Duodenal mucosa (tissue), 2 donors: ENCODE results near the gene ACAN.

Experiments
- H3K27ac ChIP-seq: one replicate; pipeline ENCODE4 v1.7.0; 2013; ENCODE audit warnings: low read depth, low read length
- H3K27me3 ChIP-seq, 2 donors: one replicate each; pipeline ENCODE4 v1.7.0; 2013; ENCODE audit warnings: low read length in 2 of 2, control low read depth in 1 of 2; ENCODE audit not compliant: insufficient read depth in 2 of 2, control insufficient read depth in 1 of 2
- H3K36me3 ChIP-seq, 2 donors: one replicate each; pipeline ENCODE4 v1.7.0; 2013; ENCODE audit warnings: low read length in 2 of 2, control low read depth in 1 of 2; ENCODE audit not compliant: insufficient read depth in 2 of 2, control insufficient read depth in 1 of 2
- H3K4me1 ChIP-seq, 2 donors: one replicate each; pipeline ENCODE4 v1.7.0; 2013; ENCODE audit warnings: low read length in 2 of 2, control low read depth in 1 of 2; ENCODE audit not compliant: insufficient read depth in 2 of 2, control insufficient read depth in 1 of 2
- H3K4me3 ChIP-seq, 2 donors: one replicate each; pipeline ENCODE4 v1.7.0; 2013; ENCODE audit warnings: low read length in 2 of 2, low read depth in 1 of 2
- H3K9ac ChIP-seq, 2 donors: one replicate each; pipeline ENCODE4 v1.7.0; 2013; ENCODE audit warnings: low read length in 2 of 2, low read depth in 1 of 2
- H3K9me3 ChIP-seq, 2 donors: one replicate each; pipeline ENCODE4 v1.7.0; 2013; ENCODE audit warnings: low read length in 2 of 2, control low read depth in 1 of 2; ENCODE audit not compliant: control insufficient read depth in 1 of 2

Gene ACAN

GRCh38 chr15:88872106-88872505 is 68.9 kb downstream of the ACAN start:
- H3K36me3 ChIP-seq: no peaks in the 10 kb centered on the region
- peaks cover 0 to 4% of the 10 kb centered on the region in 2 donors for H3K27me3 ChIP-seq
- no peak overlapping the region for H3K9ac ChIP-seq
- no peak overlapping the region for H3K4me3 ChIP-seq
- H3K27ac ChIP-seq: no peak overlapping the region
- H3K4me1 ChIP-seq: no peaks in the 10 kb centered on the region
- H3K9me3 ChIP-seq: no peaks in the 10 kb centered on the region

- no peaks in the 10 kb centered on the region for H3K9me3 ChIP-seq
- H3K27ac ChIP-seq: no peak overlapping the region
- H3K4me1 ChIP-seq: no peaks in the 10 kb centered on the region
- no peaks in the 10 kb centered on the region for H3K36me3 ChIP-seq
- no peak overlapping the region for H3K9ac ChIP-seq
- H3K27me3 ChIP-seq: peaks cover 0 to 4% of the 10 kb centered on the region in 2 donors
- no peak overlapping the region for H3K4me3 ChIP-seq
These were observed 69.5 kb downstream of the ACAN start for GRCh38 chr15:88872706-88873105.

GRCh38 chr15:88873786-88874185 is 70.5 kb downstream of the ACAN start:
- Histone ChIP-seq H3K9ac (no peak overlapping the region), H3K27ac (no peak overlapping the region), H3K36me3 (no peaks in the 10 kb centered on the region), H3K9me3 (no peaks in the 10 kb centered on the region), H3K4me1 (no peaks in the 10 kb centered on the region), H3K27me3 (peaks cover 0 to 4% of the 10 kb centered on the region in 2 donors), H3K4me3 (no peak overlapping the region)

- H3K4me1 ChIP-seq: no peaks in the 10 kb centered on the region
- peaks cover 0 to 4% of the 10 kb centered on the region in 2 donors for H3K27me3 ChIP-seq
- H3K9ac ChIP-seq: no peak overlapping the region
- no peak overlapping the region for H3K27ac ChIP-seq
- H3K9me3 ChIP-seq: no peaks in the 10 kb centered on the region
- no peak overlapping the region for H3K4me3 ChIP-seq
- H3K36me3 ChIP-seq: no peaks in the 10 kb centered on the region
These were observed 71.0 kb downstream of the ACAN start for GRCh38 chr15:88874275-88874674.

- H3K9ac ChIP-seq: no peak overlapping the region
- no peaks in the 10 kb centered on the region for H3K9me3 ChIP-seq
- no peaks in the 10 kb centered on the region for H3K36me3 ChIP-seq
- H3K27me3 ChIP-seq: peaks cover 0 to 4% of the 10 kb centered on the region in 2 donors
- H3K4me3 ChIP-seq: no peak overlapping the region
- no peak overlapping the region for H3K27ac ChIP-seq
- H3K4me1 ChIP-seq: no peaks in the 10 kb centered on the region
These were observed 71.4 kb downstream of the ACAN start for GRCh38 chr15:88874684-88875083.

GRCh38 chr15:88876573-88876972 is 73.3 kb downstream of the ACAN start:
- H3K9ac ChIP-seq: no peak overlapping the region
- no peak overlapping the region for H3K27ac ChIP-seq
- H3K4me3 ChIP-seq: no peak overlapping the region
- H3K9me3 ChIP-seq: no peaks in the 10 kb centered on the region
- H3K27me3 ChIP-seq: peaks cover 0 to 4% of the 10 kb centered on the region in 2 donors
- H3K36me3 ChIP-seq: no peaks in the 10 kb centered on the region
- no peaks in the 10 kb centered on the region for H3K4me1 ChIP-seq

GRCh38 chr15:88877415-88877814 is 74.2 kb downstream of the ACAN start:
- no peaks in the 10 kb centered on the region for H3K36me3 ChIP-seq
- H3K9ac ChIP-seq: no peak overlapping the region
- H3K27me3 ChIP-seq: peaks cover 0 to under 1% of the 10 kb centered on the region in 2 donors
- H3K4me1 ChIP-seq: no peaks in the 10 kb centered on the region
- H3K9me3 ChIP-seq: no peaks in the 10 kb centered on the region
- H3K4me3 ChIP-seq: no peak overlapping the region
- no peak overlapping the region for H3K27ac ChIP-seq

GRCh38 chr15:88877906-88878305 is 74.7 kb downstream of the ACAN start:
- Histone ChIP-seq H3K9me3 (no peaks in the 10 kb centered on the region), H3K36me3 (no peaks in the 10 kb centered on the region), H3K4me3 (no peak overlapping the region), H3K27ac (no peak overlapping the region), H3K27me3 (no peaks in the 10 kb centered on the region), H3K4me1 (no peaks in the 10 kb centered on the region), H3K9ac (no peak overlapping the region)

- no peaks in the 10 kb centered on the region for H3K9me3 ChIP-seq
- no peak overlapping the region for H3K9ac ChIP-seq
- no peaks in the 10 kb centered on the region for H3K36me3 ChIP-seq
- H3K27ac ChIP-seq: no peak overlapping the region
- no peaks in the 10 kb centered on the region for H3K27me3 ChIP-seq
- no peak overlapping the region for H3K4me3 ChIP-seq
- no peaks in the 10 kb centered on the region for H3K4me1 ChIP-seq
These were observed 75.5 kb downstream of the ACAN start for GRCh38 chr15:88878720-88879184.

- no peak overlapping the region for H3K4me3 ChIP-seq
- H3K36me3 ChIP-seq: no peaks in the 10 kb centered on the region
These were observed 77.9 kb downstream of the ACAN start for GRCh38 chr15:88880944-88881740.

More at GRCh38 chr15:88880944-88881740, 77.9 kb downstream of the ACAN start:
- H3K9me3 ChIP-seq: no peaks in the 10 kb centered on the region
- no peaks in the 10 kb centered on the region for H3K27me3 ChIP-seq
- no peak overlapping the region for H3K27ac ChIP-seq
- H3K9ac ChIP-seq: no peak overlapping the region
- no peaks in the 10 kb centered on the region for H3K4me1 ChIP-seq
